GM12878 (cell line): ENCODE measurements around the gene PDCD1LG2. TPM values are rescaled to one million over a fixed set of nuclear protein-coding genes. Genes with fewer than 3 reads are reported as not detected.

Experiments used
- ATAC-seq: fragments of 200-7000 bp; cut with Tn5 transposase; 3 replicates; pipeline ENCODE4 v1.9.1; 2020; ENCODE audit warnings: mild to moderate bottlenecking, moderate library complexity
- BruUV-seq: library from RNA; stranded (reverse); fragments of 400-500 nt; replicated peaks from 2 replicates; lab custom pipeline; 2021; lab: Mats Ljungman, UMichigan
- CTCF ChIA-PET: fragments of 300-600 bp; sonication (Branson Sonifier 250); formaldehyde crosslinking; extraction: SDS; loops from one replicate; lab custom pipeline; 2021; ENCODE audit warnings: inconsistent platforms; lab: Yijun Ruan, JAX
- POLR2A ChIA-PET: fragments of 350-600 bp; formaldehyde crosslinking; extraction: SDS; loops from one replicate; lab custom pipeline; 2021; ENCODE audit warnings: inconsistent platforms; lab: Charles Lee
- RAD21 ChIA-PET: fragments of 300-600 bp; sonication (Branson Sonifier 250); formaldehyde crosslinking; loops from one replicate; lab custom pipeline; 2023; ENCODE audit warnings: antibody characterized with exemption; ENCODE audit not compliant: unreplicated experiment; lab: Charles Lee
- SMC1A ChIA-PET: fragments of 300-600 bp; sonication (Branson Sonifier 250); formaldehyde crosslinking; loops from one replicate; lab custom pipeline; 2023; ENCODE audit not compliant: unreplicated experiment, uncharacterized antibody; lab: Charles Lee
- DNase-seq: peaks from one replicate; pipeline ENCODE4 v3.0.0-alpha.2; 2011; ENCODE audit warnings: low read depth, low spot score
- FAIRE-seq: peaks from 3 replicates; lab custom pipeline; 2011; peaks lifted over from hg19 to GRCh38; lab: Jason Lieb, UNC
- H2AFZ ChIP-seq: 2 replicates; pipeline ENCODE4 v1.6.0; 2011; ENCODE audit warnings: low read depth, low read length, control low read depth; ENCODE audit not compliant: control insufficient read depth
- H3K27ac ChIP-seq: 2 replicates; pipeline ENCODE4 v1.5.1; 2011; ENCODE audit warnings: control low read depth; ENCODE audit not compliant: control insufficient read depth, insufficient read depth
- H3K27me3 ChIP-seq, 2 experiments: replicated peaks in 1 of 2; 2 replicates each; pipeline versions ENCODE4 v1.6.0 to v1.6.1; 2011; ENCODE audit warnings: low read length in 1 of 2; ENCODE audit not compliant: control insufficient read depth in 2 of 2, insufficient read depth in 2 of 2
- H3K36me3 ChIP-seq, 2 experiments: 2 replicates each; pipeline ENCODE4 v1.5.1; 2011; ENCODE audit warnings: low read length in 1 of 2; ENCODE audit not compliant: control insufficient read depth in 2 of 2, insufficient read depth in 2 of 2
- H3K4me1 ChIP-seq: 2 replicates; pipeline ENCODE4 v1.6.1; 2011; ENCODE audit warnings: mild to moderate bottlenecking, low read length, moderate library complexity, mixed read lengths; ENCODE audit not compliant: control insufficient read depth, insufficient read depth
- H3K4me2 ChIP-seq: 2 replicates; pipeline ENCODE4 v1.6.0; 2011; ENCODE audit warnings: control low read depth; ENCODE audit not compliant: control insufficient read depth, insufficient read depth
- H3K4me3 ChIP-seq: fragments of 200-600 bp; sonication (generic); 2 replicates; pipeline ENCODE4 v1.5.1; 2016
- H3K79me2 ChIP-seq: 2 replicates; pipeline ENCODE4 v1.6.0; 2011; ENCODE audit warnings: low read length; ENCODE audit not compliant: control insufficient read depth, insufficient read depth
- H3K9ac ChIP-seq: 2 replicates; pipeline ENCODE4 v1.8.0; 2011; ENCODE audit warnings: low read length, control low read depth, mixed read lengths; ENCODE audit not compliant: control insufficient read depth, insufficient read depth
- H3K9me3 ChIP-seq: replicated peaks from 3 replicates; pipeline ENCODE4 v1.5.1; 2011; ENCODE audit warnings: mild to moderate bottlenecking, low read length; ENCODE audit not compliant: control insufficient read depth, insufficient read depth
- H4K20me1 ChIP-seq: 2 replicates; pipeline ENCODE4 v1.6.0; 2011; ENCODE audit not compliant: control insufficient read depth, insufficient read depth
- BRCA1 ChIP-seq: IDR thresholded peaks from 2 replicates; pipeline ENCODE4 v1.6.1; 2011; ENCODE audit warnings: low read depth, low read length, improper control_type of control experiment
- EED ChIP-seq: sonication (generic); IDR thresholded peaks from 2 replicates; pipeline ENCODE4 v1.6.1; 2016; ENCODE audit warnings: antibody characterized with exemption, low read depth
- ETV6 ChIP-seq, 2 experiments: fragments of 450-650 bp in 1 of 2; IDR thresholded peaks in 1 of 2; conservative IDR thresholded peaks in 1 of 2; 2 replicates each; pipeline ENCODE4 v1.6.1; 2014; ENCODE audit warnings: antibody characterized with exemption in 1 of 2, borderline replicate concordance in 1 of 2, low read depth in 1 of 2, mild to moderate bottlenecking in 1 of 2, moderate library complexity in 1 of 2
- IKZF1 ChIP-seq: fragments of 450-650 bp; conservative IDR thresholded peaks from 2 replicates; pipeline ENCODE4 v1.6.1; 2017; ENCODE audit warnings: antibody characterized with exemption, mild to moderate bottlenecking
- IKZF2 ChIP-seq, 2 experiments: fragments of 450-650 bp; IDR thresholded peaks; 2 replicates each; pipeline ENCODE4 v1.6.1; 2017; ENCODE audit warnings: mild to moderate bottlenecking in 2 of 2, moderate library complexity in 2 of 2
- JUNB ChIP-seq: IDR thresholded peaks from 2 replicates; pipeline ENCODE4 v1.6.1; 2016; ENCODE audit warnings: antibody characterized with exemption, mild to moderate bottlenecking
- NFYB ChIP-seq: IDR thresholded peaks from 2 replicates; pipeline ENCODE4 v1.6.1; 2011; ENCODE audit warnings: low read depth, mild to moderate bottlenecking, low read length, improper control_type of control experiment, moderate library complexity; ENCODE audit not compliant: insufficient read depth
- PAX8 ChIP-seq: fragments of 450-650 bp; IDR thresholded peaks from 2 replicates; pipeline ENCODE4 v1.6.1; 2017; ENCODE audit warnings: mild to moderate bottlenecking, moderate library complexity
- in situ Hi-C: fragments of 300-500 bp; cut with MboI; formaldehyde crosslinking; loops from 9 replicates; pipeline ENCODE4 v1.14.3; 2018; ENCODE audit warnings: mixed read lengths
- intact Hi-C: fragments of 100-400 bp; cut with micrococcal nuclease; formaldehyde crosslinking; loops from one replicate; pipeline ENCODE4 v1.14.2; 2022; ENCODE audit not compliant: unreplicated experiment
- polyA plus RNA-seq, 11 experiments: library from polyadenylated mRNA; depleted of rRNA in 4 of 11; unstranded in 6 of 11; stranded (reverse) in 5 of 11; fragments of >200 nt; fragmentation: Nextera tagmentation in 4 of 11; fragmentation: Illumina TruSeq in 1 of 11; extraction: Ambion mirVana in 4 of 11; extraction: Trizol in 1 of 11; gene quantifications; 1 replicate in 1 of 11; 2 replicates in 10 of 11; pipeline versions ENCODE4 v1.2.1 to v1.2.3, GENCODE V29; 2011 to 2016; ENCODE audit warnings: inconsistent platforms in 2 of 11, missing spikeins in 2 of 11, low read depth in 1 of 11
- total RNA-seq, 4 experiments: library from RNA; depleted of rRNA in 3 of 4; stranded (reverse); fragments of >200 nt in 3 of 4; fragmentation: Illumina TruSeq in 1 of 4; extraction: Trizol in 1 of 4; gene quantifications; 2 replicates each; pipeline versions ENCODE4 v1.2.1 to v1.2.3, GENCODE V29; 2013 to 2021

PDCD1LG2 gene
- total and polyA plus RNA-seq, 10 of the 15 experiments (the other 5 are each of a cell fraction or from before 2014, with no cell fraction given), result 1.5 to 37.3 (median 3.0) TPM

DNA sequence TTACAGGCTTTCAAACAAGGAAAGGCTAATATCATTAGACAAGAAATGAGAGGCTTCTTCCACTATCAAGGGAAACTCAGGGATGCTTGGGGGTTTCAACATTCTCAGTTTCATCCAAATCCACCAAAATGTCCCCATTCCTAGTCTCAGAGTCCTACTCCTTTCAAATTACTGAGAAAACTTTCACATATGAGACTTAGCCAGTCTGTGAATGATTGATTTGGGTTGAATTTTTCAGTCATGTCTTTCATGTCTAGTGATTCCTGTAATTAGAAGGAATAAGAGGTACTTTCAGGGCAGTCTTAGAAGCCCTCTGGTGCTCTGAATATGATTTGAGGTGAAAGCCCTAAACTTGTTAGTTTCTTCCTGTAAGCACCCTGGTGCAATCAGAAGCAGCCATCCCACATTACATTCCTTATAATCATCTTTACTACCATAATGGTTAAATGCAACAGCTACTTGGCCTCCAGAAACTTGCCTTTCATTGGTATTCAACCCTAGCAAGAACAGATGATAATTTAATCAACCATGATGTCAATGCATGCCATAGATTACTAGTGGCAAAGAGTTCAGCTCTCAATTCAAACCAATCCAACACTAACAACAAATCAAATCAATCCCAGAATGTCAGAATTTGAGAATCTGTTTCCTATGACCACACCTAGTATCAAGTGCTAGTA is 67.8 kb downstream of the PDCD1LG2 start (continued):
- no peak for TF ChIP-seq NFYB
- peak; percentile 54 for TF ChIP-seq IKZF1
- TF ChIP-seq JUNB, result peak; percentile 47; the same call in 1 of the 2 replicates

DNA sequence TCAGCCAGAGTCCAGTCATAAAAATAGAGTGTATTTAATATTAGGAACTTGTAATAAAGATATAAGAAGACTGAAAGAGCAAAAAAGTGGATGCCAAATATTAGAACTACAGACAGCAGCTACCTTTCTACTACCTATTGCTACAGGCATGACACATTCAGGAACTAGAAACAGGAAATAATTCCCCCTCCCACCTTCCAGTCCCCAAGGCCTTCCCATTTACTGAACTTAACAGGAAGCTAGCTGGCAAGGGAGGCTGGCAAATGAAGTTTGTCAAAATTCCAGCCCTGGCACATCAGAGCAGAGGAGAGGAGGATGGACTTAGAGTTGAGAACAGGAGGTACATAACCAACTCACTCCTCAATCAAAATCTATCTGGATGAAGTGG is 68.4 kb downstream of the PDCD1LG2 start:
- RAD21 ChIA-PET, result interaction anchor here (0.7 to 2.9 kb wide), 9 partner anchors 8 to 140 kb away, joined by 3 to 15 read pairs (median 8); partner anchors contain the start of genes CD274 and PDCD1LG2
- Histone ChIP-seq H3K36me3 (no peaks in the 10 kb centered on the region), H4K20me1 (no peaks in the 10 kb centered on the region), H3K4me3 (no peak overlapping the region), H3K9me3 (peaks cover 8% of the 10 kb centered on the region; the same call in 2 of the 3 replicates), H3K4me2 (no peak overlapping the region), H3K27ac (peak overlapping the region; percentile 43; the same call in 1 of the 2 replicates), H3K79me2 (no peaks in the 10 kb centered on the region; the same call in none of the 2 replicates), H3K9ac (no peak overlapping the region), H3K27me3 (no peaks in the 10 kb centered on the region), H3K4me1 (peaks cover 20% of the 10 kb centered on the region), H2AFZ (no peak overlapping the region)
- in situ Hi-C loops (no loop called here), intact Hi-C loops (no loop called here)
- CTCF ChIA-PET, result interaction anchor here (0.7 to 1.6 kb wide), 5 partner anchors 10 to 129 kb away, joined by 3 to 5 read pairs (median 4); partner anchors contain the start of gene CD274
- POLR2A ChIA-PET, result interaction anchor here (2.0 kb wide), 1 partner anchor 60 kb away, joined by 6 read pairs; no protein-coding TSS in a partner anchor
- no peak for FAIRE-seq
- SMC1A ChIA-PET, result interaction anchor here (0.9 to 3.9 kb wide), 16 partner anchors 8 to 137 kb away, joined by 3 to 18 read pairs (median 4); partner anchors contain the start of gene CD274
- no TSS peak for BruUV-seq
- ATAC-seq, result no peak
- DNase-seq, result no peak
- TF ChIP-seq PAX8 (no peak), BRCA1 (no peak), ETV6 (conservative IDR thresholded peaks at IDR 0.05 in 1 of 2, IDR thresholded peaks at IDR 0.05 in 1 of 2; ENCODE audit: borderline replicate concordance in 1 of 2, low read depth in 1 of 2) (peak in 1 of 2 experiments; percentile 36; a peak in 1 of 4 replicates), EED (peak; percentile 48; the same call in 1 of the 2 replicates), IKZF2 (IDR thresholded peaks at IDR 0.05) (peak in 1 of 2 experiments; percentile 13; a peak in 1 of 4 replicates)
